ENCODE data around the gene PHGDH. TPM values are rescaled to one million over a fixed set of nuclear protein-coding genes. Genes with fewer than 3 reads are reported as not detected.
"Not testable (repeated sequence)": the region's sequence is repeated elsewhere in the genome, so short reads cannot be mapped to it uniquely, and the experiment has no call there.

Gene PHGDH
- total and polyA plus RNA-seq, 9 donors = 34.1 to 488 (median 62.8) TPM

- TF ChIP-seq EP300 (IDR thresholded peaks at IDR 0.05) (no peak), POLR2A (IDR thresholded peaks at IDR 0.05) (no peak)
- TF ChIP-seq, protein P1, sequence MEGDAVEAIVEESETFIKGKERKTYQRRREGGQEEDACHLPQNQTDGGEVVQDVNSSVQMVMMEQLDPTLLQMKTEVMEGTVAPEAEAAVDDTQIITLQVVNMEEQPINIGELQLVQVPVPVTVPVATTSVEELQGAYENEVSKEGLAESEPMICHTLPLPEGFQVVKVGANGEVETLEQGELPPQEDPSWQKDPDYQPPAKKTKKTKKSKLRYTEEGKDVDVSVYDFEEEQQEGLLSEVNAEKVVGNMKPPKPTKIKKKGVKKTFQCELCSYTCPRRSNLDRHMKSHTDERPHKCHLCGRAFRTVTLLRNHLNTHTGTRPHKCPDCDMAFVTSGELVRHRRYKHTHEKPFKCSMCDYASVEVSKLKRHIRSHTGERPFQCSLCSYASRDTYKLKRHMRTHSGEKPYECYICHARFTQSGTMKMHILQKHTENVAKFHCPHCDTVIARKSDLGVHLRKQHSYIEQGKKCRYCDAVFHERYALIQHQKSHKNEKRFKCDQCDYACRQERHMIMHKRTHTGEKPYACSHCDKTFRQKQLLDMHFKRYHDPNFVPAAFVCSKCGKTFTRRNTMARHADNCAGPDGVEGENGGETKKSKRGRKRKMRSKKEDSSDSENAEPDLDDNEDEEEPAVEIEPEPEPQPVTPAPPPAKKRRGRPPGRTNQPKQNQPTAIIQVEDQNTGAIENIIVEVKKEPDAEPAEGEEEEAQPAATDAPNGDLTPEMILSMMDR (IDR thresholded peaks at IDR 0.05) = no peak
Measured at GRCh38 chr1:119782631-119783325, 71.0 kb downstream of the PHGDH start.

GRCh38 chr1:119783354-119784185 is 71.8 kb downstream of the PHGDH start:
- no peak for DNase-seq
- H3K9me3 ChIP-seq = no peaks in the 10 kb centered on the region
- H3K4me1 ChIP-seq (ENCODE audit: insufficient read depth) = peaks cover 4% of the 10 kb centered on the region
- WGBS, 3 donors = 61 to 69% (median 64%) methylated on average over 6 of the region's 6 CpGs
- intact Hi-C loops (cut with DNase I) = no loop called here
- H3K27ac ChIP-seq = no peak overlapping the region
- H3K36me3 ChIP-seq = no peaks in the 10 kb centered on the region
- TF ChIP-seq POLR2A (IDR thresholded peaks at IDR 0.05) = no peak
- no peak for TF ChIP-seq EP300 (IDR thresholded peaks at IDR 0.05)
- TF ChIP-seq, protein P1 (IDR thresholded peaks at IDR 0.05) = no peak
- H3K4me3 ChIP-seq = no peak overlapping the region
- no peaks in the 10 kb centered on the region for H3K27me3 ChIP-seq

More at GRCh38 chr1:119782631-119783325, 71.0 kb downstream of the PHGDH start:
- H3K9me3 ChIP-seq = no peaks in the 10 kb centered on the region
- H3K36me3 ChIP-seq = no peaks in the 10 kb centered on the region
- 58 to 70% (median 63%) methylated on average over 7 of the region's 7 CpGs for WGBS, 3 donors
- H3K27ac ChIP-seq = no peak overlapping the region
- peaks cover 4% of the 10 kb centered on the region for H3K4me1 ChIP-seq (ENCODE audit: insufficient read depth)
- intact Hi-C loops (cut with DNase I) = no loop called here
- no peaks in the 10 kb centered on the region for H3K27me3 ChIP-seq
- DNase-seq = no peak
- no peak overlapping the region for H3K4me3 ChIP-seq

GRCh38 chr1:119784191-119784781 is 72.6 kb downstream of the PHGDH start:
- DNase-seq = peak in 4 of 5 donors; percentile 29 to 79 (median 50)
- H3K27ac ChIP-seq = no peak overlapping the region

GRCh38 chr1:119786046-119786445 is 74.3 kb downstream of the PHGDH start:
- H3K9me3 ChIP-seq; H3K4me1 ChIP-seq (ENCODE audit: insufficient read depth); H3K4me3 ChIP-seq; DNase-seq; H3K36me3 ChIP-seq; H3K27me3 ChIP-seq; intact Hi-C loops (cut with DNase I); H3K27ac ChIP-seq: not testable (repeated sequence)
- WGBS, 3 donors = 79 to 89% (median 88%) methylated on average over 7 of the region's 7 CpGs

More at GRCh38 chr1:119784191-119784781, 72.6 kb downstream of the PHGDH start:
- TF ChIP-seq, protein P1 (IDR thresholded peaks at IDR 0.05) = no peak
- TF ChIP-seq POLR2A (IDR thresholded peaks at IDR 0.05) (no peak), EP300 (IDR thresholded peaks at IDR 0.05) (no peak)
- no peaks in the 10 kb centered on the region for H3K9me3 ChIP-seq
- H3K4me1 ChIP-seq (ENCODE audit: insufficient read depth) = peaks cover 4% of the 10 kb centered on the region
- WGBS, 3 donors = 41 to 56% (median 48%) methylated on average over 3 of the region's 3 CpGs
- no peak overlapping the region for H3K4me3 ChIP-seq
- H3K27me3 ChIP-seq = no peaks in the 10 kb centered on the region
- intact Hi-C loops (cut with DNase I) = no loop called here
- H3K36me3 ChIP-seq = no peaks in the 10 kb centered on the region

- H3K27ac ChIP-seq; H3K9me3 ChIP-seq; H3K4me3 ChIP-seq; H3K4me1 ChIP-seq (ENCODE audit: insufficient read depth); DNase-seq; H3K36me3 ChIP-seq; H3K27me3 ChIP-seq; intact Hi-C loops (cut with DNase I): not testable (repeated sequence)
- WGBS, 3 donors = 62 to 72% (median 71%) methylated on average over 4 of the region's 4 CpGs
Measured at GRCh38 chr1:119786473-119787050, 74.8 kb downstream of the PHGDH start.

Measured in ovary (tissue), 9 donors.